ENCODE results near the gene KASH5.
A peak's percentile ranks its signal among the peaks of the same experiment; 100 is the strongest.
"Not testable (repeated sequence)": the region's sequence is repeated elsewhere in the genome, so short reads cannot be mapped to it uniquely, and the experiment has no call there.

KASH5 gene

DNA sequence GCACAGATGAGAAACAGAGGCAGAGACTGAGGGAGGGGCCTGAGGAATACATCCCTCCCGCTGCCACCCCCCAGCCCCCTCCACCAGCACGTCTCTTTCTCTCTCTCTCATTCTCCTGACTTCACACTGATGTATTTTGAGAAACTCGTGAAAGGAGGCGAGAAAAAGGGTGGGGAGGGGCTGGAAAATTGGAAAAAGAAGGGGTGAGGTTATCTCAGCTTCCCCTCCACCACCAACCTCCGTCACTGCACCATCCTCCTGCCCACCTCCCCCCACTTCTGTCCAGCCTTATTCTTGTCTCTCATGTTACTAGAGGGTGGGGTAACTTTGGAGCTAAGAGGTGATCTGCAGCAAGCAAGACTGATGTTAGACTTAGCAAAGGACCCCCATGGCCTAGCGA lies 51.8 kb downstream of the KASH5 start:
- no peak for DNase-seq

DNA sequence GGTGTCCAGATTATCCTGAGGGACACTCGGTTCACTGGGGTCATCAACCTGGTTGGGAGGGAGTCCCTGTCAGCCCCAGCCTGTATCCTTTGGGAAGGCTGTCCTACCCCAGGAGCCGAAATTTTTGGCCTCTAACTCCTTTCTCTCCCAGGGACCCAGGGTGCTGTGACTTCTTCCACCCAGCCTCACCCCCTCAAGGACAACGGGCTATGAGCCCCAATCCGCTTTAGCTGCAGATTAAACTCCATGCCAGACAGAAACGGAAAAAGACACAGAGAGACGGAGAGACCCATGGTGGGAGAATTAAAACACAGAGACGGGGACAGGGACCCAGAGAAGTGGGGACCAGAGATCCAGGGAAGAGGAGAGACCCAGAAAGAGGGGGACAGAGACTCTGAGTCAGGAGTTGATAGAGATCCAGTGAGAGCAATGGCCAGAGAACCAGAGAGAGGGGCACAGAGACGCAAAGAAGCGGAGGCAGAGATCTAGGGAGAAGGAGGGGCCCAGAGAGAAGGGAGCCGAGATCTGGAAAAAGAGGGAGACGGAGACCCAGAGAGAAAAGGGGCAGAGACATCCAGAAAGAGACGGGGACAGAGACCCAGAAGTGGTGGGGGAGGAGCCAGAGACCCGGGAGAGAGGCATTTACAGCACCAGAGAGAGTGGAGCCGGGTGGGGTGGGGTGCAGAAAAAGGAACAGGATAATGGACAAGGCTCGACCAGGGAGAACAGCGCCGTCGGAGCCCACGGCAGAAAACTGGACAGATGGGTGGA lies 52.6 kb downstream of the KASH5 start:
- DNase-seq: no peak

DNA sequence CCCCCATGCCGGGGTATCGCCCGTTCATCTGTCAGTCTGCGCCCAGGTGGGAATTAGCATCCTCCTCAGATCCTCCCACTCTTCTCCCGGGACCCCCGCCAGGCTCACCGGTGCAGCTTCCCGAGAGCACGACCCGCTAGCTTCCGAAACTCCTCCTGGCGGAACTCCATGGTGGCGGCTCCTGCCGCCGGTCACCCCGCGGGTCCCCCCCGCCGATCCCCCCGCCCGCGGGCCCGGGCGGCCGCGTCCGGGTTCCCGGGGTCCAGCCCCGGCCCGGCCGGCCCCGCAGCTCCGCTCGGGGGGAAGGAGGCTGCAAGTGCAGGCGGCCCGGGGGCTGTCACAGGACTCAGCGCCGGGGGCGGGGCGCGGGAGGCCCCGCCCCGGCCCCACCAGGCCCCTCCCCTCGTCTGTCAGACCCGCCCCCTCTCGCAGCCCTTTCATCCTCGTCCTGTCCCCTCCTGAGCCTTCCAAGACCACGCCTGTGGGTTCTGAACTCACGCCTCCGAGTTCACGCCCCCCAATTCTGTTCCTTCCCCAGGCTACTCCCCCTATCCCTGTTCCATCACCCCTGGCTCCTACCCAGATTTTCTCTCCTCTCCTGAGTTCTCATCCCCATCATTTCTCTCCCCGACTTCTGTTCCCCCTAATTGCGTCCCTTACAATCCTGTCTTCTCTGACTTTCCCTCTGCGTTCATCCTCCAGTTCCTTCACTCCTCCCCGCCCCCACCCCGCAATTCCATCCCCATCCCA lies 53.3 kb downstream of the KASH5 start, which contains the start of gene SLC17A7:
Gene SLC17A7, minus strand, starts transcription at position 318 of the 750 bp plus-strand sequence. Its CDS starts 148 bp downstream, at position 170.
- DNase-seq: peak; percentile 49

DNA sequence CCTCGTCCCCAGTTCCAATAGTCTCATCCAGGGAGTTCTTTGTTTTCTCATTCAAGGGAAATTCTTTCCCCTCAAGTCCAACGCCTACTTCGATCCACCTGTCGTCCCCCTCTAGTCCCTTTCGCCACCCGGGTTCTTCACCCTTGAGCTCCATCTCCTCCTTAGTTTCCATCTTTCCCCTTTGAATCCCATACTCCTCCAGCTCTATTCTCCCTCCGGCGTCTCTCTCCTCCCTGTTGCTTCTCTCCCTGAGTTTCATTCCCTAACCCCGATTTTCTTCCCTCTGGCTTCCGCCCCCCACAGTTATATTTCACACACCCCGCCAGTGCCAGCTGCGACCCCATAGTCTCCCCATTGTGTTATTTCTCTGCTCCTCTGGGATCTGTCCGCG lies 53.9 kb downstream of the KASH5 start:
- no peak for DNase-seq

DNA sequence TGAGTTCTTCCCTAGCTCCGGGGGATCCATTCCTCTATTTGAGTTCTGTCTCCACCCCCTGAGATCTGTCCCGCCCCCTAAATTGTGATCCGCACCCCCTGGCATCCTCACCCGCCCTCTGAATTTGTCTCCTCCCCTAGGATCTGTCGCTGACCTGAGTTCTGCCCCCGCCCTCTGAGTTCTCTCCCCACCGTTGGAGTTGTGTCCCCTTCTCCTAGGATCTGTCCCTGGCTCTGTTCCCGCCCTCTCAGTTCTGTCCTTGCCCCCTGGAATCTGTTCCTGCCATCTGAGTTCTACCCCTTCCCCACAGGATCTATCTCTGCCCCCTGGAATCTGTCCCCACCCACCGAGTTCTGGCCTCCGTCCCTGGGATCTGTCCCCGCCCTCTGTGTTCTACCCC lies 54.3 kb downstream of the KASH5 start:
- peak; percentile 32 for DNase-seq

DNA sequence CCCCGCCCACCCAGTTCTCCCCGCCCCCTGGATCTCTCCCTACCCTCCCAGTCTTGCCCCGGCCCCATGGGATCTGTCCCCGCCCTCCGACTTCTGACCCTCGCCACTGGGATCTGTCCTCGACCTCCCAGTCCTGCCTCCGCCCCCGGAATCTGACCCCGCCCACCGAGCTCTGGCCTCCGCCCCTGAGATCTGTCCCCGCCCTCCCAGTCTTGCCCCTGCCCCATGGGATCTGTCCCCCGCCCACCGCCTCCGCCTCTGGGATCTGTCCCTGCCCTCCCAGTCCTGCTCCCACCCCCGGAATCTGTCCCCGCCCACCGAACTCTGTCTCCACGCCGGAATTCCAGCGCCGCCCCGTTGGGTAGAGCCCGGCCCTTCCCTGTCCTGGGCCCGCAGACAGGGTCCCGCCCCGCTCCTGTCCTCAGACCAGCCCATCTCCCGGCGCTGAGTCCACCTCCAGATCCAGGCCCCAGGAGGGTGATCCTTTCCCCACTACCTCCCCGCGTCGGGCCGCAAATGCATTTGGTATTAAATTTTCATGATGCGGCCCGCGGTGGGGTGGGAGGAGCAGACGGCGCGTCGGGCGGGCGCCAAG lies 54.8 kb downstream of the KASH5 start:
- DNase-seq: peak; percentile 59

DNA sequence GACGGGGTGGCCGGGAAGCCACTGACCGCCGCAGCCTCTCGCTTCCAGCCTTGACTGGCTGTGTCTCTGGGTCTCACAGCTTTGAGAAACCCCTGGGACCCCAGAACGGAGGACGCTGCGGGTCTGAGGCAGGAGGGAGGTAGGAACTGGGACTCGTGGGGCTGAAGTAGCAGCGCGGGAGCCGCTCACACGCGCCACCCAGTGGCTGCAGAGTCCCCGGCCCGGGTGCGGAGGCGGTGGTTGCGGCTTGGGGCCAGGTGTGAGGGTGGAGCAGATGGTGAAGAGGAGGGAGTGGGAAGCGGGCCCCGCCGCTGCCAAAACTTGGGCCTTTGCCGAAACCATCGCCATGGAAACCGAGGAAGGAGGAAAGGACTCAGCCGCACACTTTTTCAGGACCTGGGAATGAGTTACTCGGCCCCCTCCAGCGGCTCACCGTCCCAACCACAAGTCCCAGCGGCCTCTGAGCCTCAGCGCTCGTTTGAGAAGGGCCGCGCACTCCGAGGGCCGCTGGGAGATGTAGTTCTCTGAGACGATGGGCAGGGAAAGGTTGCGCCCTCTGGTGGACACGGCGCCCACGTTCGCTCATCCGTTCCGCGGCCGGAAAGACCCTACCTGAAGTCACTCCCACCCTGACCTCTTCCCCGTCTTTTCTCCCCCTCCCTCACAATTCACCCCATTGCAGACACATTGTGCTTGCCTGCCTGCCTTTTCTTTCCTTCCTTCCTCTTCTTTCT lies 55.5 kb downstream of the KASH5 start:
- DNase-seq: peak; percentile 94

DNA sequence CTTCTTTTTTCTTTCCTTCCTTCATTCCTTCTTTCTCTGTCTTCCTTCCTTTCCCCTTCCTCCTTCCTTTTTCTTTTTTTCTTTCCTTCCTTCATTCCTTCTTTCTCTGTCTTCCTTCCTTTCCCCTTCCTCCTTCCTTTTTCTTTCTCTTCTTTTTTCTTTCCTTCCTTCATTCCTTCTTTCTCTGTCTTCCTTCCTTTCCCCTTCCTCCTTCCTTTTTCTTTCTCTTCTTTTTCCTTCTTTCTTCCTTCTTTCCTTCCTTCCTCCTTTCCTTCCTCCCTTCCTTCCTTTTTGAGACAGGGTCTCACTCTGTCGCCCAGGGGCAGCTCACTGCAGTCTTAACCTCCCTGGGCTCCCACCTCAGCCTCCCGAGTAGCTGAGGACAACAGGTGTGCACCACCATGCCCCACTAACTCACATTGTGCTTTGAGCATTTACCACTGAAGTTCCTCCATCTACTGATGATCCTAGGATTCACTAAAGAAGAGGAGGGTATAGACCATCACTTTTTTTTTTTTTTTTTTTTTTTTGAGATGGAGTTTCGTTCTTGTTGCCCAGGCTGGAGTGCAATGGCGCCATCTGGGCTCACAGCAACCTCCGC lies 56.2 kb downstream of the KASH5 start:
- not testable (repeated sequence) for DNase-seq

DNA sequence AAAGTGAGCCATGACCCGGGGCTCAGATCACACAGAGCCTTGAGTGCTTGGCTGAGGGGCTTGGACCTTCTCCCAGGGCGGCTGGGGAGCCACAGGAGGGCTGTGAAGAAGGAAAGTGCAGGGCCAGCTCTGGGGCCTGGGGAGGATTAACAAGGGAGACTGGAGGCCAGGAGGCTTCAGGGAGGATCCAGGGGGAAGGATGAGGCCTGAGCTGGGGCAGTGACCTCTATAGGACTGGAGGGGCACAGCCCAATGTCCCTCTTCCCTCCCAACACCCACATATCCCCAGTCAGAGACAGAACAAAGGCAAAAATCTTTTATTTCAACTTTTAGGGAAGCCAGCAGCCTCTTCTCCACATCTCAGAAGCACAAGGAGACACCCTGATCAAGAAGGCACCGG lies 57.9 kb downstream of the KASH5 start:
- DNase-seq: no peak

DNA sequence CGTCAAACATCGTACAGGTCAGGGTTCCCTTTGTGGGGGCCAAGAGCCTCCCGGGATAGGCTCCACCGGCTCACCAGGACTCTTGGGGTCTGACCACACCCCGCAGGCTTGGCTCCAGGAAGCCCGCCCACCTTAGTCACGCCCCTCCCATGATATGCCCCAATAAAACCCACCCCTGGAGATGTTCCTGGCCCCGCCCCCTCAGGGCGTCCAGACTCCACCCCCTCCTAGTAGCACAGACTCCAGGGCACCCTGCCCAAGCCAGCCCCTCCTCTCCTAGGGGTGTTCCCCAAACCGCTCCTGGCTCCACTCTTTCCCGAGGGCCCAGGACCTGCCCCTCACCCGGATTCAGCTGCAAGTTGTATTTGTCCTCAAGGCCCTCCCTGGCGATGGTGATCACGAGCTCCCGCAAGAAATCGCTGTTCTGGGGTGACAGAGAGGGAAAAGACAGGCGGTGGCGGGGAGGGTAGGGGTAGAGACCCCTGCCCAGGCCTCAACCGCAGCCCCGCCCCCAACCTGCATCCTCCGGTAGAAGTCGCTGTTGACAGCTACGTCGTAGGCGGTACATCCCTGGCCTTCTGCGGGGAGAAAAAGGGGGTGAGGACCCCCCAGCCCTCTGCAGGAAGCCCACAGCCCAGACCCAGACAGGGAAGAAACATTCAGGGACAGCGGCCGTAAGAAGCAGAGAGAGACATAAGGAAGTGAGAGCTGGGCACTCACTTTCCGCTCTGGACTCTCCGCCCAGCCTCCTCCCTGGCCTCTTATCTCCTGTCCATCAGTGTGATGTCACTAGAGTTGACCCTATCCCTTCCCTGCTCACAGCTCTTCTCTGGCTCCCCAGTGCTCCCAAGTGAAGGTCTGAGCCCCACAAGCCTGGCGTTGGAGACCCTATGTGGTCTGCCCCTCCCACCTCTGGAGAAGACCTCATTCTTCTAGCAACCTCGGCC lies 59.7 kb downstream of the KASH5 start:
- no peak for DNase-seq

DNA sequence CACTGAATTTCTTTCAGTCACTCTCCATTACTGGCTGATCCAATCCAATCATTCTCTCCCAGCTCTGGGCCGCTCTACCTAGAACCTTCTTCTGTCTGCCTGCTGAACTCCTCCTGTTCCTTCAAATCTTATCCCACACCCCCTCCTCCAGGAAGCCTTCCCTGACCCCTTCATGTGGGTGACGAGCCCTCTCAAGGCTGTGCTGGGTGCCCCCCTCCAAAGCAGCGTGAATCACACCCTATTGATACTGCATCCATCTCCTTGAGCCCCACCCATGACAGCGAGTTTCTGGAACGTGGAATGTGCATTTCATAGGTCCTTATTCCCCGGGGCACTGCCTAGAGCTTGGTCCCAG lies 60.4 kb downstream of the KASH5 start:
- DNase-seq: no peak

DNA sequence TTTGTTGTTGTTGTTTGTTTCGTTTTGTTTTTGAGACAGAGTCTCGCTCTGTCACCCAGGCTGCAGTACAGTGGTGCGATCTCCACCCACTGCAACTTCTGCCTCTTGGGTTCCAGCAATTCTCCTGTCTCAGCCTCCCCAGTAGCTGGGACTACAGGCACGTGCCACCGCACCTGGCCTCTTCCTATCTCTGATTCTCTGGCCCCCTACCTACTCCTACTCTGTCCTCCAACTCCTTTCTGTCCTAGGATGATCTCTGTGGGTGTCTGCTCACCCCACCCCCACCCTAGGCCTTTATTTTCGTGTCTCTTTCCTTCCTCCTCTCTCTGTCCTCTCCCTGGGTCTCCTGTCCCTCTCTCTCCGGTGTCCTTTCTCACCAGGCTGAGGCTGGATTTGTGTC lies 62.4 kb downstream of the KASH5 start:
- DNase-seq: no peak

DNA sequence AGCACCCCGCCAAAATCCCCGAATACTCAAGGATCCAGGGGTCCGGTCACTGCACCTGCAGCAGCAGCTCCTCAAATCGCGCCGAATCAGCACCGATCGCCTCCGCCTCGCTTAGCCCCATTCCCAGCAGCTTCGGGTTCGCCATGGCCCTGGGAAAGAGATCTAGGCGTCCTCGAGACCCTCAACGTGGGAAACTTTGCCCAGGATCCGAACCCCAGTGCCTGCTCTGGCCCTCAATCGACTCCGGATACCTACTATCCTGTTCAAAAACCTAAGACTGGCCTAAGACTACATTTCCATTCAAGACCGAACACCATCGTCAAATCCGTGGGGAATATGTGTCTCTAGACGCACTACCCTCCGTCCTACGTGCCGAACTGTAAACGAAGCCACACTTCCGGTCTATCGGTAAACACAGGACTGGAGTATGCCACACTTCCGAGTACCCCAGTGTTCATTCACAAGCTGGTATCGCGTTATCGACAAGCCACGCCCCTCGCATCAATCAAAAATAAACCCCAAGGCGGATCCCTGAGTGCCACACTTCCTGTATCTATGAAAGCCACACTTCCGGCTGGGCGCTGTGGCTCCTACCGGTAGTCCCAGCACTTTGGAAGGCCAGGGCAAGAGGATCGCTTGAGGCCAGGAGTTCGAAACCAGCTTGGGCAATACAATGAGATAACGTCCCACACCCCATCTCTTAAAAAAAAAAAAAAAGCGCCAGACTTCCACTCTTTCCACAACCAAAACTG lies 63.6 kb downstream of the KASH5 start, which contains the start of gene PIH1D1:
Gene PIH1D1, minus strand, starts transcription at position 385 of the 752 bp plus-strand sequence. Its CDS starts 240 bp downstream, at position 145.
- peak; percentile 94 for DNase-seq

DNA sequence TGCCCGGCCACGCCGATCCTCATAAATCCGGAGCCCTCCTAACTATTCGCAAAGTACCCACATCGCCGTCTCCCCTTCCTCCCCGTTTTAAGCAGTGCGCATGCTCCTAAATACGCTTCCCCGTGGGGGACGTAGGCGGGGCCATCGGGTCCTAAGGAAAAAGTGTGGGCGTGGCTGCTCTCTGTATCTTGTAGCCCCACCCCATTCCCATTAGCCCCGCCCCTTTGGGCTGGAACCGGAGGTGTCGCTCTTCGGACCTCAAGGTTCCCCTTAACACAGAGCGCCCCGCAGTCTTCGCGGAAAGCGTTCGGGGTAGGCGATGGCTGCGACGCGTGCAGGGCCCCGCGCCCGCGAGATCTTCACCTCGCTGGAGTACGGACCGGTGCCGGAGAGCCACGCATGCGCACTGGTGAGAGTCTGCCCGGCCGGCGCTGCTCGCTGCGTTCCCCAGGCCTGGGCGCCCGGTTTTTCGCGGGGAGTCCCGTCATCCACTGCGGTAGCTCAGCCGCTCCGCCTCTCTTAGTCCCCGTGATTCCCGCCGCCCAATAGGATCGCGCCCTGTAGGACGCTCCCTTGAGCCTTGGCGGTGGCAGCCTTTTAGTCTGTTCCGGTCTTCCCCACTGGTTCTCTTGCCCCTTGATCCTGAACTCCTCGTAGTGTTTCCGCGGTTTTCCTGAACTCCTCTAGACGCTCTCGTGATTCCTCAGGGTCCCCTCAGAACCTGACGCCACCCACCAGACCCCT lies 65.1 kb downstream of the KASH5 start, which contains the start of gene ALDH16A1:
Gene ALDH16A1, plus strand, starts transcription at position 213 of the 744 bp plus-strand sequence. Its CDS starts 107 bp downstream, at position 320.
- DNase-seq: peak; percentile 98

DNA sequence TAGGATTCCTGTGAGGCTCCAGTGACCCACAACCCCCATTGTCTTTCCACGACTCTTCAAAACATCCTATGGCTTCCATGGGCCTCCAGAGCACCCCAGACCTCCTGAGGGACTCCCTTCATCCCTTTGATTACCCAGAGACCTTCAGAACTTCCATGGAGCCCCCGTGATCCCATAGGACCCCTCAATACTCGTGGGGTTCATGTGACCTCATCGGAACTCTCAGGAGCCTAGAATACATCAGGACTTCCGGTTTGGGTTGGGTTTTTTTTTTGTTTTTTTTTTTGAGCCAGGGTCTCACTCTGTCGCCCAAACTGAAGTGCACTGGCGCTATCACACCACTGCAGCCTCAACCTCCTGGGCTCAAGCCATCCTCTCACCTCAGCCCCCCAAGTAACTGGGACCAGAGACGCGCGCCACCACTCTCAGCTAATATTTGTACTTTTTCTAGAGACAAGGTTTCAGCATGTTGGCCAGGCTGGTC lies 65.8 kb downstream of the KASH5 start:
- DNase-seq: no peak

DNA sequence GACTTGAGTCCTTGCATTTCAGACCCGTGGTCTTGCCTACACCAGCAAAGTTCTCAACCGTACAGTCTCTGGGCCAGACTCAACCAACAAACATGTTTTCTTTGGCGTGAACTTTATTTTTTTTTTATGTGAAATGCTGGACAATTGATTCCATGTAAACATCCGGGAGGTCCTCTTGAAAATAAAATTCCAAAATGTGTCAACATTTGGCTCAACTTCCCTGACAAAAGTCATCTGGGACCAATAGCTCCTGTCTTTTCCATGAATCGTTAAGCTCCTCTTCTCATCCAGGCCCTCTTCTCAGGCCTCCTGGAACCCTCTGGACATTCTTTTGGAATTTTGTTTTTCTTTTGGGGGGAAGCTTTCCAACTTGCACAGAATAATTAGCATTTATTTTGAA lies 67.7 kb downstream of the KASH5 start:
- DNase-seq: no peak

DNA sequence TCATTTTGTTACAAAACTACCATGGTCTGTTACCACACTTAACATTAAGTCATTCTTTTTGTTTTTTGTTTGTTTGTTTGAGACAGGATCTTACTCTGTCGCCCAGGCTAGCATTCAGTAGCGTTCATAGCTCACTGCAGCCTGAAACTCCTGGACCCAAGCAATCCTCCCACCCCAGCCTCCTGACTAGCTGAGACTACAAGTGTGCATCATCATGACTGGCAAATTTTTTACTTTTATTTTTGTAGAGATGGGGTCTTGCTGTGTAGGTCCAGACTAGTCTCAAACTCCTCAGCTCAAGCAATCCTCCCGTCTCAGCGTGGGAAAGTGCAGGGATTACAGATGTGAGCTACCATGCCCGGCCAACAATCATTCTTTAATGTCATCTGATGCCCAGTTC lies 68.3 kb downstream of the KASH5 start:
- DNase-seq: no peak

DNA sequence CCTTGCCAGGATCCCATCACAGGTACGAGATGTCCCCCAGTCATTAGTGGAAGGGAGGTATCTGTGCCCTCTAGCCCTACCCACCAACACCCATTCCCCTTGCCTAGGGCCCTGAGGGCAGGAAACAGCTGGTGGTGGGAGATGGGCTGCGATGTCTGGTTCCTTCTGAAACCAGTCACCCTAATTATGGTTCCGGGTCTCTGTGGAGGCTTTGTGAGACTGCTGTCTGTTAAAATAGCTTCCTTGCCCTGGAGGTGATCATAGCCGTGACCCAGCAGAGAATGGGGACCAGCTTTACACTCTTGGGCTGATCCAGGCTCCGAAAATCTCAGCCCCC lies 70.5 kb downstream of the KASH5 start:
- DNase-seq: no peak

DNA sequence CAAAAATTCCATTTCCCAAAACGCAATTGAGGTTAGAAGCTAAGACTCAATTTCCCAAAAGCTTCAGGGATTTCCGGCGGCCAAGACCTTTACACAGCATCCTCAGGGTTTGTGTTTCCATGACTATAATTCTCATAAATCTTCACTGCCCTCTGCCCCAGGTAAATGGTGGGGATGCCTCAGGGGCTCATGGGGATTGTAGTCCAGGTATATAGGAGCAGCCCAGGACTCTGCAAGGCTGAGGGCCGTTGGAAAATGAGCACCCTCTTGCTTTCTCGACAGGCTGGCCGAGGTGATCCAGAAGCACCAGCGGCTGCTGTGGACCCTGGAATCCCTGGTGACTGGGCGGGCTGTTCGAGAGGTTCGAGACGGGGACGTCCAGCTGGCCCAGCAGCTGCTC lies 71.3 kb downstream of the KASH5 start:
- DNase-seq: no peak

DNA sequence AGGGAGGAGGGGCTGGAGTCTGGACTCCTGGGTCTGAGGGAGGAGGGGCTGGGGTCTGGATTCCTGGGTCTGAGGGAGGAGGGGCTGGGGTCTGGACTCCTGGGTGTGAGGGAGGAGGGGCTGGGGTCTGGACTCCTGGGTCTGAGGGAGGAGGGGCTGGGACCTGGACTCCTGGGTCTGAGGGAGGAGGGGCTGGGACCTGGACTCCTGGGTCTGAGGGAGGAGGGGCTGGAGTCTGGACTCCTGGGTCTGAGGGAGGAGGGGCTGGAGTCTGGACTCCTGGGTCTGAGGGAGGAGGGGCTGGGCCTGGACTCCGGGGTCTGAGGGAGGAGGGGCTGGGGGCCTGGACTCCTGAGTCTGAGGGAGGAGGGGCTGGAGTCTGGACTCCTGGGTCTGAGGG lies 73.1 kb downstream of the KASH5 start:
- DNase-seq: not testable (repeated sequence)

Data from activated naive CD4-positive, alpha-beta T cell treated with Interleukin-2 at 50 U/mL for 16 hours (primary cell).